Activated CD4-positive, alpha-beta T cell treated with anti-CD3 and anti-CD28 coated beads, Interleukin-2, amount 10 ng/mL, durations not matched to agents 24 days and 14 days (primary cell): ENCODE data around the gene AIF1. TPM values are rescaled to one million over a fixed set of nuclear protein-coding genes. Genes with fewer than 3 reads are reported as not detected.
A peak's percentile ranks its signal among the peaks of the same experiment; 100 is the strongest.

Experiments
- DNase-seq: peaks from one replicate; pipeline ENCODE4 v3.0.0; 2022
- H3K27ac Mint-ChIP-seq: one replicate; pipeline ENCODE4 v1.8.0; 2022; ENCODE audit warnings: mild to moderate bottlenecking, mixed read lengths
- H3K27me3 Mint-ChIP-seq: one replicate; pipeline ENCODE4 v1.8.0; 2022; ENCODE audit warnings: mixed read lengths
- H3K36me3 Mint-ChIP-seq: one replicate; pipeline ENCODE4 v1.8.0; 2022; ENCODE audit warnings: low read depth, mild to moderate bottlenecking, mixed read lengths
- H3K4me1 Mint-ChIP-seq: one replicate; pipeline ENCODE4 v1.8.0; 2021; ENCODE audit warnings: mixed read lengths
- H3K4me3 Mint-ChIP-seq: one replicate; pipeline ENCODE4 v1.8.0; 2022; ENCODE audit warnings: mild to moderate bottlenecking, moderate library complexity, mixed read lengths
- H3K9me3 Mint-ChIP-seq: one replicate; pipeline ENCODE4 v1.8.0; 2021; ENCODE audit warnings: mixed read lengths
- intact Hi-C: fragments of 100-400 bp; cut with micrococcal nuclease; formaldehyde crosslinking; loops from one replicate; pipeline ENCODE4 v1.15.1; 2023
- total RNA-seq: library from RNA; stranded (reverse); gene quantifications from 2 replicates; pipeline ENCODE4 v1.2.3, GENCODE V29; 2022

AIF1 gene
- total RNA-seq, 1 donor from 2014 or later, result 68.2 TPM

GRCh38 chr6:31632279-31632946, 17.4 kb downstream of the AIF1 start:
- DNase-seq, result no peak
- H3K36me3 Mint-ChIP-seq, result peaks cover 79% of the 10 kb centered on the region
- no peaks in the 10 kb centered on the region for H3K27me3 Mint-ChIP-seq
- intact Hi-C loops, result no loop called here
- no peaks in the 10 kb centered on the region for H3K9me3 Mint-ChIP-seq
- no peak overlapping the region for H3K27ac Mint-ChIP-seq
- peaks cover 9% of the 10 kb centered on the region for H3K4me1 Mint-ChIP-seq
- no peak overlapping the region for H3K4me3 Mint-ChIP-seq

DNA sequence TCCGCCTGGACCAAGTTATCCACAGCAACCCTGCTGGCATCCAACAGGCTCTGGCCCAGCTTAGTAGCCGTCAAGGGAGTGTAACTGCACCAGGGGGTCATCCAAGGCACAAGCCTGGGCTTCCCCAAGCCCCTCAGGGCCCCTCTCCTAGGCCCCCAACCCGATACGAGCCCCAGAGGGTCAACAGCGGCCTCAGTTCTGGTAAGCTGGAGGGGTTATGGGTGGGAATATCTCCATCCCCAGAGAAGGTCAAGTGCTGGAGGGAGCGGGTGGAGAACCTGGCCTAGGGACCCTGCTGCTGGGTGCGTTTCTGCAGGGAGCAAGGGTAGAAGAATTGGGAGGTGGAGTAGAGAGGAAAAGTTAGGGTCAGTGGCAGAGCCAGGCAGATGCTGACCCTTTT, 18.4 kb downstream of the AIF1 start:
- Mint-ChIP-seq H3K27ac (no peak overlapping the region), H3K4me3 (no peak overlapping the region), H3K27me3 (no peaks in the 10 kb centered on the region), H3K4me1 (peaks cover 6% of the 10 kb centered on the region), H3K36me3 (peaks cover 76% of the 10 kb centered on the region), H3K9me3 (no peaks in the 10 kb centered on the region)
- DNase-seq, result no peak
- intact Hi-C loops, result no loop called here

- Mint-ChIP-seq H3K27ac (peak overlapping the region; percentile 68), H3K9me3 (no peaks in the 10 kb centered on the region), H3K4me1 (peaks cover 6% of the 10 kb centered on the region), H3K36me3 (peaks cover 76% of the 10 kb centered on the region), H3K4me3 (no peak overlapping the region), H3K27me3 (no peaks in the 10 kb centered on the region)
- intact Hi-C loops, result no loop called here
- no peak for DNase-seq
These were observed 19.1 kb downstream of the AIF1 start for GRCh38 chr6:31634131-31634530.

- peaks cover 10% of the 10 kb centered on the region for H3K4me1 Mint-ChIP-seq
- no peaks in the 10 kb centered on the region for H3K27me3 Mint-ChIP-seq
- intact Hi-C loops, result no loop called here
- H3K4me3 Mint-ChIP-seq, result no peak overlapping the region
- H3K27ac Mint-ChIP-seq, result peak overlapping the region; percentile 9
- H3K36me3 Mint-ChIP-seq, result peaks cover 73% of the 10 kb centered on the region
- H3K9me3 Mint-ChIP-seq, result no peaks in the 10 kb centered on the region
- DNase-seq, result no peak
These were observed 20.0 kb downstream of the AIF1 start for GRCh38 chr6:31634969-31635575.

DNA sequence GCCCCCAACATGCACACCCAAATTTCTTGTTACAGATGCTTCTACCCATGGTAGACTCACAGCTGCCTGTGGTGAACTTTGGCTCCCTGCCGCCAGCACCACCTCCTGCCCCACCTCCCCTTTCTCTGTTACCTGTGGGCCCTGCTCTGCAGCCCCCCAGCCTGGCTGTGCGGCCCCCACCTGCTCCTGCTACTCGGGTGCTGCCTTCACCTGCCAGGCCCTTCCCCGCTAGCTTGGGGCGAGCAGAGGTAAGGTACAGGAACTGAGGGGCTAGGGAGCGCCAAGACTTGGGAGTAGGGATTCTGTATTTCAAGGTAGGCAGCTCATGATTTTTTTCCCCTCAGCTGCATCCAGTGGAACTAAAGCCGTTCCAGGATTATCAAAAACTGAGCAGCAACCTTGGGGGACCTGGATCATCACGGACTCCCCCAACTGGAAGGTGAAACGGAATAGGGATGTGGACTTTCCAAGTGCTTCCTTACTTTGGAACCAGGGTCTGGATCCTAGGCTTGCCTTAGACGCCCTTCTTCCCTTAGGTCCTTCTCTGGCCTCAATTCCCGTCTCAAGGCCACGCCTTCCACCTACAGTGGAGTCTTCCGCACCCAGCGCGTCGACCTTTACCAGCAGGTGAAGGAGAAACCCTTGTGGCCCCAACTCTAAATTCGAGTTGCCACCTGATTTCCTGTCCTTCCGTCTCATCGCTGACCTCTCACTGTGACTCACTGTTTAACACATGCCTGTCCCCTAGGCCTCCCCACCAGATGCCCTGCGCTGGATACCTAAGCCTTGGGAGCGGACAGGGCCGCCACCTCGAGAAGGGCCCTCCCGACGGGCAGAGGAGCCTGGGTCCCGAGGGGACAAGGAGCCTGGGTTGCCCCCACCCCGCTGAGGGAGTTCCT, 21.9 kb downstream of the AIF1 start:
- peaks cover 71% of the 10 kb centered on the region for H3K36me3 Mint-ChIP-seq
- no peak overlapping the region for H3K4me3 Mint-ChIP-seq
- no peak for DNase-seq

GRCh38 chr6:31639043-31639442, 24.0 kb downstream of the AIF1 start:
- Mint-ChIP-seq H3K4me3 (no peak overlapping the region), H3K27ac (peak overlapping the region; percentile 13), H3K4me1 (peaks cover 9% of the 10 kb centered on the region), H3K9me3 (no peaks in the 10 kb centered on the region), H3K27me3 (no peaks in the 10 kb centered on the region), H3K36me3 (peaks cover 71% of the 10 kb centered on the region)
- intact Hi-C loops, result no loop called here
- no peak for DNase-seq

More for the DNA sequence above, 21.9 kb downstream of the AIF1 start:
- H3K27ac Mint-ChIP-seq, result peak overlapping the region; percentile 12
- peaks cover 11% of the 10 kb centered on the region for H3K4me1 Mint-ChIP-seq
- intact Hi-C loops, result no loop called here
- H3K27me3 Mint-ChIP-seq, result no peaks in the 10 kb centered on the region
- no peaks in the 10 kb centered on the region for H3K9me3 Mint-ChIP-seq

DNA sequence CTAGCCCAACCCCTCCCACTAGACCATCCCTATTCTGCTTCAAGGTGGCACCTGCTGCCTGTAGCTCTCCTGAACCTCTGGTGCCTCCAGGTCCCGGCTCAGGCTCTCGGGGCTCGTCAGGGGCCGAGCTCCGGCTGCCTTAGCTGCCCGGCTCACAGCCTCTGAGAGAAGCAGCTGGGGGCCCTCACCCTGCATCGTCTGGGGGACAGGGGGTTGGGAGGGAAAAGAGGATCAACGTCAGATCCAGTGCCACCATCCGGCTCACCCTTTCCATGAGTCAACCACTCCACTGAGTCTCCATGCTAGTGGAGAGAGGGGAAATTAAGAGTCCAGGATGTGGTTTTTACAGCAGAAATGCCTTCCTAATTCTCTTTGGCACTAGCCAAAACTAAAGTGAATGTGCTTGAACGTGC, 24.4 kb downstream of the AIF1 start:
- Mint-ChIP-seq H3K27ac (peak overlapping the region; percentile 77), H3K9me3 (no peaks in the 10 kb centered on the region), H3K4me3 (no peak overlapping the region), H3K27me3 (no peaks in the 10 kb centered on the region), H3K36me3 (peaks cover 69% of the 10 kb centered on the region), H3K4me1 (peaks cover 8% of the 10 kb centered on the region)
- intact Hi-C loops, result no loop called here
- DNase-seq, result no peak

DNA sequence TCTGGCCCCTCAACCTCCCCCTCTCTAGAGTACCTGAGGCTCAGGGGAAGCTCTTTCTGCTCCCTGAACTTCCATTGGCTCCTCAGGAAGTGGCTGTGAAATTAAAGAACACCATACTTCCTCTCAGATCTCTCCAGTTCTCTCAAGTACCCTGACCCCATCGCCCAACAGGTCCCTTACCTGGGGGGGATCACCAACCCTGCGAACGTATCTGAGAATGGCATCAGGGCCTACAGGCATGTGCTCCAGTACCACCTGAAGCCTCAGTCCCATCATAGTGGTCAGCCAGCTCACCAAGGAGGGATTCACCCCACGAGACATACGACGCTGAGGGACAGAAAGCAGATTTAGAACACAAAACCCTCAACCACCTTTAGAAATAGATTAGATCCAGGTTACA, 25.6 kb downstream of the AIF1 start:
- peaks cover 72% of the 10 kb centered on the region for H3K36me3 Mint-ChIP-seq
- DNase-seq, result no peak
- no peak overlapping the region for H3K27ac Mint-ChIP-seq
- H3K9me3 Mint-ChIP-seq, result no peaks in the 10 kb centered on the region
- no peak overlapping the region for H3K4me3 Mint-ChIP-seq
- H3K27me3 Mint-ChIP-seq, result no peaks in the 10 kb centered on the region
- H3K4me1 Mint-ChIP-seq, result peaks cover 8% of the 10 kb centered on the region
- intact Hi-C loops, result no loop called here

GRCh38 chr6:31641370-31641769, 26.3 kb downstream of the AIF1 start:
- peaks cover 73% of the 10 kb centered on the region for H3K36me3 Mint-ChIP-seq
- no peak overlapping the region for H3K27ac Mint-ChIP-seq
- intact Hi-C loops, result no loop called here
- H3K27me3 Mint-ChIP-seq, result no peaks in the 10 kb centered on the region
- no peak overlapping the region for H3K4me3 Mint-ChIP-seq
- peaks cover 8% of the 10 kb centered on the region for H3K4me1 Mint-ChIP-seq
- no peaks in the 10 kb centered on the region for H3K9me3 Mint-ChIP-seq
- no peak for DNase-seq

- Mint-ChIP-seq H3K36me3 (peaks cover 70% of the 10 kb centered on the region), H3K4me3 (no peak overlapping the region), H3K4me1 (peaks cover 8% of the 10 kb centered on the region), H3K27ac (no peak overlapping the region), H3K27me3 (no peaks in the 10 kb centered on the region), H3K9me3 (no peaks in the 10 kb centered on the region)
- intact Hi-C loops, result no loop called here
- no peak for DNase-seq
These were observed 27.9 kb downstream of the AIF1 start for GRCh38 chr6:31642798-31643570.

DNA sequence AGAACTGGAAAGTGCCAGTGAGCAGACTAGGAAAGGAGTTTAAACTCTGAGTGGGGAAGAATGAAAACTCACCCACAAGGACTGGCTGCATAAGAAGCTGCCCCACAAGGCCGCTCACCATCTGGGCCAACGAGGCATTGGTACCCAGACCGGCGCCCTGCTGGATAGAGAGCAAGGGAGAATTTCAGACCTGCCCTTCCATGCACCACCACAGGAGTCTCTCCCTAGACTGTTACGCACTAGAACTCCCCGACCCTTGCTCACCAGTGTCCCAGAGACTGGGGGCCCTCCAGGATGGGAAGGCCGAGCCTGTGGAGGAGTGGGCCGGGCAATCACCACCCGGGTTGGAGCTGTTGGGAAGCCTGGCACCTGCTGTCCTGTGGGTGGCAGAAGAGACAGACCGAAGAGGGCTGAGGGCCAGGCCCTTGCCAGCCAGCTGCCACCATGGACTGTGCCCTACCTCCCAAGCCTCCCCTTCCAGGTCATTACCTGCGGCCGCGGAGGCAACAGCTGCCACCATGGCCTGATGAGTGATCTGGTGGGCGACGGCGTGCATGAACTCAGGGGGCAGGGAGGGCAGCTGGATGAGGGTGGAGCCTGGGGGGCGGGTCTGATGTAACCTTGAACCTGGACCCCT, 28.9 kb downstream of the AIF1 start:
- H3K9me3 Mint-ChIP-seq, result no peaks in the 10 kb centered on the region
- no peak overlapping the region for H3K4me3 Mint-ChIP-seq
- no peaks in the 10 kb centered on the region for H3K27me3 Mint-ChIP-seq
- intact Hi-C loops, result no loop called here
- peaks cover 10% of the 10 kb centered on the region for H3K4me1 Mint-ChIP-seq
- no peak for DNase-seq
- no peak overlapping the region for H3K27ac Mint-ChIP-seq
- H3K36me3 Mint-ChIP-seq, result peaks cover 72% of the 10 kb centered on the region

DNA sequence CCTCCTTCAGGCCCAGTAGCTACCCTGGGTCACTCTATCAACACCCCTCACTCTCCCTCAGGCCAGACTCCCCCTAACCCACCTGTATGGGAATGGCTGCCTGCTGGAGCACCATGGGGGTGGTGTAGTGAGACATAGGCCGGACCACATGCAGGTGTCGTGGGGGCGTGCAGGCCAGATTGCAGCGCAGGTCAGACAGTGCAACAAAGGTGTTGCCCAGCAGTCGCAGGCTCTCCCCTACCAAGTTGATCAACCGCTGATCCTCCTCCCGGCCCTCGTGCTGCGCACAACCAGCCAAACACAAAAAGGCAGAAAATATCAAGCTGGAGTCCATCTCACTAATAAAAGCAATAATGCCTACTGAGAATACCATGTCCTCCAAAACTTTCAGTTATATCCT, 30.3 kb downstream of the AIF1 start:
- Mint-ChIP-seq H3K27ac (no peak overlapping the region), H3K27me3 (no peaks in the 10 kb centered on the region), H3K36me3 (peaks cover 73% of the 10 kb centered on the region), H3K4me1 (peaks cover 14% of the 10 kb centered on the region), H3K9me3 (no peaks in the 10 kb centered on the region), H3K4me3 (no peak overlapping the region)
- DNase-seq, result no peak
- intact Hi-C loops, result no loop called here

GRCh38 chr6:31651602-31652191, 36.7 kb downstream of the AIF1 start:
- Mint-ChIP-seq H3K27me3 (peaks cover 3% of the 10 kb centered on the region), H3K27ac (peak overlapping the region; percentile 100), H3K4me1 (peaks cover 48% of the 10 kb centered on the region), H3K9me3 (no peaks in the 10 kb centered on the region), H3K36me3 (peaks cover 56% of the 10 kb centered on the region), H3K4me3 (peak overlapping the region; percentile 94)
- no peak for DNase-seq
- intact Hi-C loops, result loop anchor here (1.0 to 2.0 kb wide), 7 partner anchors 9 to 1549 kb away; partner anchors contain the start of genes C6orf47, DDX39B, NFKBIL1 and PRRC2A
